Testis (tissue), 2 donors: Measurements from ENCODE around the gene SPATA6L.
"Not testable (repeated sequence)": the region's sequence is repeated elsewhere in the genome, so short reads cannot be mapped to it uniquely, and the experiment has no call there.

Source experiments
- POLR2A ChIP-seq: fragments of 450-650 bp; IDR thresholded peaks from one replicate; pipeline ENCODE4 v1.6.1; 2017; ENCODE audit warnings: antibody characterized with exemption, mild to moderate bottlenecking, moderate library complexity
- TF ChIP-seq, protein P1 (sequence below), 3 experiments: fragments of 450-650 bp in 2 of 3; fragments of 200-600 bp in 1 of 3; sonication (generic) in 1 of 3; IDR thresholded peaks; one replicate each; pipeline ENCODE4 v1.5.1; 2016 to 2019; ENCODE audit warnings: antibody characterized with exemption in 3 of 3, mild to moderate bottlenecking in 2 of 3, moderate library complexity in 1 of 3

DNA sequence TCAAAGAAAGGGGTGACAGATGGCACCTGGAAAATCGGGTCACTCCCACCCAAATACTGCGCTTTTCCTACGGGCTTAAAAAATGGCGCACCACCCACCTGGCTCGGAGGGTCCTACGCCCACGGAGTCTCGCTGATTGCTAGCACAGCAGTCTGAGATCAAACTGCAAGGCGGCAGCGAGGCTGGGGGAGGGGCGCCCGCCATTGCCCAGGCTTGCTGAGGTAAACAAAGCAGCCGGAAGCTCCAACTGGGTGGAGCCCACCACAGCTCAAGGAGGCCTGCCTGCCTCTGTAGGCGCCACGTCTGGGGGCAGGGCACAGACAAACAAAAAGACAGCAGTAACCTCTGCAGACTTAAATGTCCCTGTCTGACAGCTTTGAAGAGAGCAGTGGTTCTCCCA lies 60.2 kb downstream of the SPATA6L start:
- TF ChIP-seq, protein P1, sequence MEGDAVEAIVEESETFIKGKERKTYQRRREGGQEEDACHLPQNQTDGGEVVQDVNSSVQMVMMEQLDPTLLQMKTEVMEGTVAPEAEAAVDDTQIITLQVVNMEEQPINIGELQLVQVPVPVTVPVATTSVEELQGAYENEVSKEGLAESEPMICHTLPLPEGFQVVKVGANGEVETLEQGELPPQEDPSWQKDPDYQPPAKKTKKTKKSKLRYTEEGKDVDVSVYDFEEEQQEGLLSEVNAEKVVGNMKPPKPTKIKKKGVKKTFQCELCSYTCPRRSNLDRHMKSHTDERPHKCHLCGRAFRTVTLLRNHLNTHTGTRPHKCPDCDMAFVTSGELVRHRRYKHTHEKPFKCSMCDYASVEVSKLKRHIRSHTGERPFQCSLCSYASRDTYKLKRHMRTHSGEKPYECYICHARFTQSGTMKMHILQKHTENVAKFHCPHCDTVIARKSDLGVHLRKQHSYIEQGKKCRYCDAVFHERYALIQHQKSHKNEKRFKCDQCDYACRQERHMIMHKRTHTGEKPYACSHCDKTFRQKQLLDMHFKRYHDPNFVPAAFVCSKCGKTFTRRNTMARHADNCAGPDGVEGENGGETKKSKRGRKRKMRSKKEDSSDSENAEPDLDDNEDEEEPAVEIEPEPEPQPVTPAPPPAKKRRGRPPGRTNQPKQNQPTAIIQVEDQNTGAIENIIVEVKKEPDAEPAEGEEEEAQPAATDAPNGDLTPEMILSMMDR (IDR thresholded peaks at IDR 0.05) = not testable (repeated sequence)
- TF ChIP-seq POLR2A = not testable (repeated sequence)
